ENCODE results near the gene JMJD1C.

Gene JMJD1C

DNA sequence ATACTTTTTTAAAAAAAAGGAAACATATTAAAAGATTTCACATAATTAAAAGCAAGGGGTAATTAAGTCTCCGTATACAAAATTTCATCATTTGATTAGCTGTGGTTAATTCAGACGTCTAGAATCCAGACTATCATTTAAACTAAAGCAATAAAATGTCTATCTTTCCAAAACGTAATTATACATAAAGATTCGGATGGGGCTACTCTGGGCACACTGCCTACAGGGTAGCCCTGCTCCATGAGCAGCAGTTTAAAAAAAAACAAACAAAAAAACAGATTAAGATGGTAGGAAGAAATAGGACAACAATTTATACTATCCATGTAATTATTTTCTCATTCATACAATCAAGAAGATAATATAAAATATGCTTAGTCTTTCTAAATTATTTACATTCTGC, 236.6 kb downstream of the JMJD1C start:
- H3K4me1 ChIP-seq (ENCODE audit: control insufficient read depth, insufficient read depth, low read length) = no peaks in the 10 kb centered on the region; the same call in 1 of the 2 replicates
- H3K27ac ChIP-seq (ENCODE audit: low read length) = no peak overlapping the region
- no peaks in the 10 kb centered on the region for H3K36me3 ChIP-seq (ENCODE audit: control insufficient read depth, insufficient read depth, low read length)
- WGBS (ENCODE audit: insufficient coverage, insufficient read length) = no CpG with 5 or more reads among the region's 4 CpGs
- no peak for DNase-seq (ENCODE audit: low read depth, low spot score)
- no peaks in the 10 kb centered on the region for H3K27me3 ChIP-seq (ENCODE audit: control insufficient read depth, insufficient read depth, low read length)
- H3K9me3 ChIP-seq (ENCODE audit: control insufficient read depth, insufficient read depth, low read length) = no peaks in the 10 kb centered on the region
- no peak overlapping the region for H3K4me3 ChIP-seq (ENCODE audit: low read length)

DNA sequence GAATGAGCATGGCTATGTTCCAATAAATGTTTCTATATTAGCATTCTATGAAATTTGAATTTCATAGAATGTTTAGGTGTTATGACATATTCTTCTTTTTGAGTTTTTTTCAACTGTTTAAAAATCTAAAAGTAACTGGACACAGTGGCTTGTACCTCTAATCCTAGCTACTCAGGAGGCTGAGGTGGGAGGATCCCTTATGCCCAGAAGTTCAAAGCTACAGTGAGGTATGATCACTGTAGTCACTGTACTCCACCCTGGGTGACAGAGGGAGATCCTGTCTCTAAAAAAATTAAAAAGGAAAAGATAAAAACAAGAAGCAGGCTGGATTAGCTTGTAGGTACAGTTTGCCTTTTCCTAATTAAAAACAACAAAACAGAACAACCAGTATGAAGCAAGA, 237.5 kb downstream of the JMJD1C start:
- Histone ChIP-seq H3K9me3 (ENCODE audit: control insufficient read depth, insufficient read depth, low read length) (no peaks in the 10 kb centered on the region), H3K36me3 (ENCODE audit: control insufficient read depth, insufficient read depth, low read length) (no peaks in the 10 kb centered on the region), H3K4me1 (ENCODE audit: control insufficient read depth, insufficient read depth, low read length) (no peaks in the 10 kb centered on the region; the same call in 1 of the 2 replicates), H3K4me3 (ENCODE audit: low read length) (no peak overlapping the region), H3K27me3 (ENCODE audit: control insufficient read depth, insufficient read depth, low read length) (no peaks in the 10 kb centered on the region), H3K27ac (ENCODE audit: low read length) (no peak overlapping the region)
- no peak for DNase-seq (ENCODE audit: low read depth, low spot score)

DNA sequence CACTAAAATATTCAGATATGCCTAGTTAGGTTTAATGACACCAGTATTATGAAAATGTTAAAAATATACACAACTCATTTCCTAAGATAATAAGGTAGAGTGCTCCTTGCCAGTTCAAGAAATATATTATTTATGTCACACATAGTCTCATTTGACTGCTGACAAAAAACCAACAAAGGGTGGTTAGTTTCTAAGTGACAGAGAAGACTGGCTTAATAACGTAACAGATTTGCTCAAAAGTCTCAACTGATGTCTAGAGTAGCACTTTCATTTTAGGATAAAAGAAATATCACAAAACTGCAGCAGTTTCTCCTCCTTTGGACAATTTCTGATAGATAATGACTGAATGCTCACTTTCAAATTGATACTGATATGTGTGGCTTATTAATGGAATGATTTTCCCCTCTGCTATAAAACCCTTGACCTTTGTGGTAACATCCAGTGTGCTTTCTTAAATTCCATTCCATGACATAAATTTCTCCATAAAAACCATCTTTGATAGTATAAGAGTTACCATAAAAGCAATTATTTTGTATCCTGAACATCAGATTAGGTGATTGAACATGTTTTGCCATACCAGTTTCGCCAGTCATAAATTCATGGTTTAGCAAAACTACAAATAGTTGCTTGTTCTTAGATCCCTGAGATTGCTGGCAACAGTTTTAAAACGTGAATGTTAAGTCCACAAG, 238.4 kb downstream of the JMJD1C start:
- H3K27me3 ChIP-seq (ENCODE audit: control insufficient read depth, insufficient read depth, low read length) = no peaks in the 10 kb centered on the region
- H3K4me1 ChIP-seq (ENCODE audit: control insufficient read depth, insufficient read depth, low read length) = no peaks in the 10 kb centered on the region; the same call in 1 of the 2 replicates
- no peaks in the 10 kb centered on the region for H3K36me3 ChIP-seq (ENCODE audit: control insufficient read depth, insufficient read depth, low read length)
- DNase-seq (ENCODE audit: low read depth, low spot score) = no peak
- H3K9me3 ChIP-seq (ENCODE audit: control insufficient read depth, insufficient read depth, low read length) = no peaks in the 10 kb centered on the region
- WGBS (ENCODE audit: insufficient coverage, insufficient read length) = no CpG with 5 or more reads among the region's 3 CpGs
- no peak overlapping the region for H3K4me3 ChIP-seq (ENCODE audit: low read length)
- H3K27ac ChIP-seq (ENCODE audit: low read length) = no peak overlapping the region

DNA sequence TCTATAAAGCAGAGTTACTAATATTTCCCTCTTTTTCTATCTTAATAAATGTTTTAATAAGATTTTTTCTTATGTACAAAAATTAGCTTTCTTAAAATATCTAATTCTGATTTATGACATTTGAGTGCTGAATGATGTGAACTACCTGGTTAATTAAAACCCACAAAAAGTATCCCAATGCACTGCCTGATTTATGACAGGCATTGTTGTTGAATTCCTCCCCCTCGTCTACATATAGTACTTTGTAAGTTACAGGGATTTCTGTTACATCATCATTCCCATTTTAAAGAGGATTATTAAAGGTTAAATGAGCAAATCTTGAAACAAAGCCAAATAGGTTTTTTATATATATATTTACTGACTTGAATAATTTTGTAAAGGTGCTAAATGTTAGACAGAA, 241.5 kb downstream of the JMJD1C start:
- WGBS (ENCODE audit: insufficient coverage, insufficient read length) = no CpG with 5 or more reads among the region's 1 CpG

DNA sequence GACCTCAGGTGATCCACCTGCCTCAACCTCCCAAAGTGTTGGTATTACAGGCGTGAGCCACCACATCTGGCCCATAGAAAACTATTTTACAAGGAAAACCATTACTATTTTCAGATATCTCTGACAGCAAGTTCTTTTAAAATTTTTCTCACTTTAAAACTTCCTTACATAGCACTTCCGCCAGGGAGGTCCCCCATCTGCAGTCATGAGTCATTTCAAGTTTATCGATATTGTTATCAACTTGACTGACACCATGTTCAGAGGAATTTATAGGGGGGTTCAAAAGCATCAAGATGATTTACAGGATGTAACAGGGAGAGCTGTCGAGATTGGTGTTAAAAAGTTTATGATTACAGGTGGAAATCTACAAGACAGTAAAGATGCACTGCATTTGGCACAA, 243.8 kb downstream of the JMJD1C start:
- WGBS (ENCODE audit: insufficient coverage, insufficient read length) = 100% methylated on average over 1 of the region's 4 CpGs
- Histone ChIP-seq H3K4me1 (ENCODE audit: control insufficient read depth, insufficient read depth, low read length) (no peaks in the 10 kb centered on the region; the same call in none of the 2 replicates), H3K4me3 (ENCODE audit: low read length) (no peak overlapping the region), H3K27ac (ENCODE audit: low read length) (no peak overlapping the region), H3K36me3 (ENCODE audit: control insufficient read depth, insufficient read depth, low read length) (no peaks in the 10 kb centered on the region), H3K27me3 (ENCODE audit: control insufficient read depth, insufficient read depth, low read length) (no peaks in the 10 kb centered on the region), H3K9me3 (ENCODE audit: control insufficient read depth, insufficient read depth, low read length) (no peaks in the 10 kb centered on the region)
- DNase-seq (ENCODE audit: low read depth, low spot score) = no peak

More for the DNA sequence above, 241.5 kb downstream of the JMJD1C start:
- Histone ChIP-seq H3K4me1 (ENCODE audit: control insufficient read depth, insufficient read depth, low read length) (no peaks in the 10 kb centered on the region; the same call in none of the 2 replicates), H3K27ac (ENCODE audit: low read length) (no peak overlapping the region), H3K27me3 (ENCODE audit: control insufficient read depth, insufficient read depth, low read length) (no peaks in the 10 kb centered on the region), H3K36me3 (ENCODE audit: control insufficient read depth, insufficient read depth, low read length) (no peaks in the 10 kb centered on the region), H3K4me3 (ENCODE audit: low read length) (no peak overlapping the region), H3K9me3 (ENCODE audit: control insufficient read depth, insufficient read depth, low read length) (no peaks in the 10 kb centered on the region)
- DNase-seq (ENCODE audit: low read depth, low spot score) = no peak

DNA sequence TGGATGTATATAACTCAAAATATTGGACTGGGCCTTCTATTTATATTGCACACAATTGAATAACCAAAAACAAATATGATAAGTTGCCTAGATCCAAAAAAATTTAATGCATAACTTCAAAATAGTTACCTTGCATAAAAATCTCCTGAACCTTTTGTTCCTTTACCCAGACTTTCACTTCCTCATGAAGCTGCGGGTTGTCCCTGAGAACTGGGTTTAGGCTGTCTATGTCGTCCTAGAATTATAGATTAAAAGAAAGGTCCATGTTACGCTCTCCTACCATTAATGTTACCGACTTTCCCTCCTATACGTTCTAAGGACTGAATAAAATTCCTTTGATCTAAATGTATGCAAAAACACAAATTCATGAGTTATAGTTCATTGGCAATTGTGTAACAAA, 246.0 kb downstream of the JMJD1C start:
- Histone ChIP-seq H3K9me3 (ENCODE audit: control insufficient read depth, insufficient read depth, low read length) (no peaks in the 10 kb centered on the region), H3K4me1 (ENCODE audit: control insufficient read depth, insufficient read depth, low read length) (no peaks in the 10 kb centered on the region; the same call in 1 of the 2 replicates), H3K36me3 (ENCODE audit: control insufficient read depth, insufficient read depth, low read length) (peaks cover 2% of the 10 kb centered on the region; the same call in 1 of the 2 replicates), H3K4me3 (ENCODE audit: low read length) (no peak overlapping the region), H3K27ac (ENCODE audit: low read length) (no peak overlapping the region), H3K27me3 (ENCODE audit: control insufficient read depth, insufficient read depth, low read length) (no peaks in the 10 kb centered on the region)
- DNase-seq (ENCODE audit: low read depth, low spot score) = no peak
- WGBS (ENCODE audit: insufficient coverage, insufficient read length) = no CpG with 5 or more reads among the region's 5 CpGs

DNA sequence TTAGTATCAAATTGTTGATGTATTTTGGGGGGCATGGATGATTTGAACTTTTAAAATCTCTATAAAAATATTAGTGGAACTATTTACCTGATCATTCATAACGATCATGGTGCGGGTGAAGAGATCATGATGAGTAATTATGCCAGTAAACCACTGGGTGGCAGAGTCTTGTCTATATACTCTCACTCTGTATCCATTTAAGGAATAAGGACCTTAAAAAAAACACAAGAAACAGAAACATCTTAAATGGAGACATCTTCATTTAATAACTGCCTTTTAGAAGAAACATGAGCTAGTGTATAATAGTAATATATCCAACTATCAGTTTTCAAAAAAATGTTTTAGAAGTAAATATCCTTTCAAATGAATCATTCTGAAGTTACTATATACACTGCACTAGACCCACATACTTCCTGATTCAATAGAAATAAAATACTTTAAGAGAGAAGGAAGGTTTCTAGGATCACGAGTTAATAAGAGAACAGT, 248.6 kb downstream of the JMJD1C start:
- H3K36me3 ChIP-seq (ENCODE audit: control insufficient read depth, insufficient read depth, low read length) = peaks cover 14% of the 10 kb centered on the region; the same call in 1 of the 2 replicates
- no peak overlapping the region for H3K27ac ChIP-seq (ENCODE audit: low read length)

DNA sequence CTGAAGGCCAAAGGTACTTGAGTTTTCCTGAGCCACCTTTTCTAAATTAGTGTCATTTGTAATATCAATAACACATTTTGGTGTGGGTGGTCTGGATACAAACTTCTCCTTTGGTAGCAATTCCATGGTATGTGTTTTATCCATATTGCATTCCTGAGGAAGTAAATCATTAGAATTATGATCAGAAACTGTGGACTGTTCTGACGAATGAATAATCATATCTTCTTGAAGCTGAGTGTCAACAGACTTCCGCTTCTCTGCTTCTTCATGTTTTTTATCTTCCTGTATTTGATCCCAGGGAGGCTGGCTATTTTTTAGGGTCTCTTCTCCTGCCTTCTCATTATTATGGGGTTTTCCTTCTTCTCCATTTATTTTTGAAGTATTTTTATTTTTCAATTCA, 251.2 kb downstream of the JMJD1C start:
- WGBS (ENCODE audit: insufficient coverage, insufficient read length) = no CpG with 5 or more reads among the region's 2 CpGs

More for the DNA sequence above, 248.6 kb downstream of the JMJD1C start:
- no peaks in the 10 kb centered on the region; the same call in 1 of the 2 replicates for H3K4me1 ChIP-seq (ENCODE audit: control insufficient read depth, insufficient read depth, low read length)
- no CpG with 5 or more reads among the region's 3 CpGs for WGBS (ENCODE audit: insufficient coverage, insufficient read length)
- no peaks in the 10 kb centered on the region for H3K9me3 ChIP-seq (ENCODE audit: control insufficient read depth, insufficient read depth, low read length)
- no peaks in the 10 kb centered on the region for H3K27me3 ChIP-seq (ENCODE audit: control insufficient read depth, insufficient read depth, low read length)
- no peak overlapping the region for H3K4me3 ChIP-seq (ENCODE audit: low read length)
- no peak for DNase-seq (ENCODE audit: low read depth, low spot score)

DNA sequence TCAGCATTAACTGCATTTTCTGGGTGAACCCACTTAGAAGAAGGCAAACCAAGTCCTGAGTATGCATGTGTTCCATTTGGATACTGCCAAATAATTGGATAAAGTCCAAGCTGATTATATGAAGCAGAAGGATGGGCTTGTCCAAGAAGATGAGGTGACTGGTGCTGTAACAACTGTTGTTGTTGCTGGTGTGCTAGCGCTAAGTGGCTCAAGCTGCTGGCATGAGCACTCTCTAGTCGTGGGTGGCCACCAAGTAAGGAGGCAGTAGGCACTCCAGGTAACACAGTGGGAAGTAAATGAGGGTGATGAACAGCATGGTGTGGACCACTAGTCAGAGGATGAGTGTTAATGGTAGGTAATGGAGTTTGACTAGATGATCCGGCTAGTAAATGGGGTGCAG, 252.3 kb downstream of the JMJD1C start:
- Histone ChIP-seq H3K27me3 (ENCODE audit: control insufficient read depth, insufficient read depth, low read length) (no peaks in the 10 kb centered on the region), H3K36me3 (ENCODE audit: control insufficient read depth, insufficient read depth, low read length) (peaks cover 20% of the 10 kb centered on the region; the same call in 1 of the 2 replicates), H3K9me3 (ENCODE audit: control insufficient read depth, insufficient read depth, low read length) (no peaks in the 10 kb centered on the region), H3K4me3 (ENCODE audit: low read length) (no peak overlapping the region), H3K4me1 (ENCODE audit: control insufficient read depth, insufficient read depth, low read length) (no peaks in the 10 kb centered on the region), H3K27ac (ENCODE audit: low read length) (no peak overlapping the region)
- DNase-seq (ENCODE audit: low read depth, low spot score) = no peak
- WGBS (ENCODE audit: insufficient coverage, insufficient read length) = no CpG with 5 or more reads among the region's 3 CpGs

More for the DNA sequence above, 251.2 kb downstream of the JMJD1C start:
- Histone ChIP-seq H3K27me3 (ENCODE audit: control insufficient read depth, insufficient read depth, low read length) (no peaks in the 10 kb centered on the region), H3K4me3 (ENCODE audit: low read length) (no peak overlapping the region), H3K36me3 (ENCODE audit: control insufficient read depth, insufficient read depth, low read length) (peaks cover 19% of the 10 kb centered on the region; the same call in 1 of the 2 replicates), H3K27ac (ENCODE audit: low read length) (no peak overlapping the region), H3K4me1 (ENCODE audit: control insufficient read depth, insufficient read depth, low read length) (no peaks in the 10 kb centered on the region), H3K9me3 (ENCODE audit: control insufficient read depth, insufficient read depth, low read length) (no peaks in the 10 kb centered on the region)
- no peak for DNase-seq (ENCODE audit: low read depth, low spot score)

DNA sequence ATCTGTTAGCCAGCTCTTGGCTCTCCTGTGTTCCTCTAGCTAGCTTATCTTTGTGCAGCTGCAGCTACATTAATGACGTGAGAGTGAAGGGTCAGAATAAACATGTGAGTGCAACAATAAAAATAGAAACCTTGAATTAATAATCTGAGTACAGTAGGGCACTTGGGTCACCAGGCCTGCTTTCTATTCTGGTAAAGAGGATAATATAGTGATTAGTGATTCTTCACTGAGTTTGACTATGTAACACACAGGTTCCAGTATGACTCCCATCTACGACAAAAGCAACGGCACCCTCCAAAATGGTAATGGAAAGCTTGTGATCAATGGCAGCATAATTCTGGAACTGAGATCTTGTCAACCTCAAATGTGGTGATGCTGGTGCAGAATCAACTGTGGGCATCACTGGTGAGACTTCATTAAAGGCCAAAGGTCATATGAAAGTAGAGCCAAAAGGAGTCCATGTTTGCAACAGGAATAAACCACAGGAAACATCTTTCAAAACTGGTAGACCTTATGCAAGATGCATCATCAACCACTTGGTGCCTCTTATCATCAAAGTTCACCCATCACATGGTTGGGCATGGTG, 255.1 kb downstream of the JMJD1C start:
- WGBS (ENCODE audit: insufficient coverage, insufficient read length) = no CpG with 5 or more reads among the region's 3 CpGs
- Histone ChIP-seq H3K27me3 (ENCODE audit: control insufficient read depth, insufficient read depth, low read length) (no peaks in the 10 kb centered on the region), H3K27ac (ENCODE audit: low read length) (no peak overlapping the region), H3K4me1 (ENCODE audit: control insufficient read depth, insufficient read depth, low read length) (no peaks in the 10 kb centered on the region; the same call in 1 of the 2 replicates), H3K4me3 (ENCODE audit: low read length) (no peak overlapping the region), H3K36me3 (ENCODE audit: control insufficient read depth, insufficient read depth, low read length) (peaks cover 27% of the 10 kb centered on the region; the same call in 1 of the 2 replicates), H3K9me3 (ENCODE audit: control insufficient read depth, insufficient read depth, low read length) (no peaks in the 10 kb centered on the region)
- no peak for DNase-seq (ENCODE audit: low read depth, low spot score)
